GM18870 (cell line): ENCODE data around the gene SEC11C.

Experiments used
- ATAC-seq: cut with Tn5 transposase; IDR thresholded peaks from one replicate; pipeline ENCODE4 v1.9.1; 2021; ENCODE audit warnings: moderate library complexity; ENCODE audit not compliant: unreplicated experiment

The SEC11C gene

GRCh38 chr18:59143441-59143840 lies 3.8 kb downstream of the SEC11C start:
- peak; percentile 21 for ATAC-seq

GRCh38 chr18:59144483-59144882 lies 4.8 kb downstream of the SEC11C start:
- no peak for ATAC-seq

- ATAC-seq = no peak
Measured at GRCh38 chr18:59145055-59145454, 5.4 kb downstream of the SEC11C start.

GRCh38 chr18:59148192-59148591 lies 8.5 kb downstream of the SEC11C start:
- no peak for ATAC-seq

- ATAC-seq = no peak
Measured at GRCh38 chr18:59149007-59149406, 9.3 kb downstream of the SEC11C start.

- no peak for ATAC-seq
Measured at GRCh38 chr18:59149416-59149815, 9.7 kb downstream of the SEC11C start.

GRCh38 chr18:59150236-59150635 lies 10.6 kb downstream of the SEC11C start:
- no peak for ATAC-seq

GRCh38 chr18:59155153-59155552 lies 15.5 kb downstream of the SEC11C start:
- no peak for ATAC-seq

- ATAC-seq = no peak
Measured at GRCh38 chr18:59156316-59156715, 16.6 kb downstream of the SEC11C start.

- no peak for ATAC-seq
Measured at GRCh38 chr18:59159265-59159664, 19.6 kb downstream of the SEC11C start.

GRCh38 chr18:59159986-59160385 lies 20.3 kb downstream of the SEC11C start:
- ATAC-seq = no peak

GRCh38 chr18:59172664-59173249 lies 33.1 kb downstream of the SEC11C start:
- no peak for ATAC-seq

GRCh38 chr18:59177485-59177884 lies 37.8 kb downstream of the SEC11C start:
- no peak for ATAC-seq

- no peak for ATAC-seq
Measured at GRCh38 chr18:59180150-59180845, 40.6 kb downstream of the SEC11C start.

- no peak for ATAC-seq
Measured at GRCh38 chr18:59182673-59183072, 43.0 kb downstream of the SEC11C start.

GRCh38 chr18:59189008-59189407 lies 49.3 kb downstream of the SEC11C start:
- ATAC-seq = no peak

GRCh38 chr18:59189746-59190145 lies 50.1 kb downstream of the SEC11C start:
- no peak for ATAC-seq

GRCh38 chr18:59196161-59196725 lies 56.6 kb downstream of the SEC11C start:
- no peak for ATAC-seq

GRCh38 chr18:59197636-59198035 lies 58.0 kb downstream of the SEC11C start:
- ATAC-seq = no peak

- ATAC-seq = no peak
Measured at GRCh38 chr18:59198215-59198614, 58.5 kb downstream of the SEC11C start.

- no peak for ATAC-seq
Measured at GRCh38 chr18:59200787-59201186, 61.1 kb downstream of the SEC11C start.

GRCh38 chr18:59202258-59202820 lies 62.7 kb downstream of the SEC11C start:
- no peak for ATAC-seq
